Activated T-cell treated with anti-CD3 and anti-CD28 coated beads, Interleukin-2, amount 50 U/mL, for 4 hours (primary cell): ENCODE results near the gene C1orf167. TPM values are rescaled to one million over a fixed set of nuclear protein-coding genes. Genes with fewer than 3 reads are reported as not detected.
"Not testable (repeated sequence)": the region's sequence is repeated elsewhere in the genome, so short reads cannot be mapped to it uniquely, and the experiment has no call there.

Experiments
- ATAC-seq, 2 donors: fragments of 200-7000 bp; cut with Tn5 transposase; one replicate each; pipeline ENCODE4 v1.10.0; 2021
- DNase-seq: peaks from one replicate; pipeline ENCODE4 v3.0.0-alpha.2; 2020
- H3K27me3 Mint-ChIP-seq: one replicate; pipeline ENCODE4 v1.8.0; 2021; ENCODE audit warnings: low read depth, mixed read lengths
- H3K36me3 Mint-ChIP-seq: one replicate; pipeline ENCODE4 v1.8.0; 2022; ENCODE audit warnings: mixed read lengths; ENCODE audit not compliant: insufficient read depth
- H3K4me1 Mint-ChIP-seq: one replicate; pipeline ENCODE4 v1.8.0; 2021; ENCODE audit warnings: low read depth, mixed read lengths
- H3K4me3 Mint-ChIP-seq: one replicate; pipeline ENCODE4 v1.8.0; 2021; ENCODE audit warnings: mild to moderate bottlenecking, moderate library complexity, mixed read lengths
- H3K9me3 Mint-ChIP-seq: one replicate; pipeline ENCODE4 v1.8.0; 2021; ENCODE audit warnings: mixed read lengths
- total RNA-seq, 3 donors: library from RNA; stranded (reverse); gene quantifications; one replicate each; pipeline ENCODE4 v1.2.1, GENCODE V29; 2021

The C1orf167 gene
- total RNA-seq, 3 donors from 2014 or later = not detected

GRCh38 chr1:11802973-11803885 lies 41.2 kb downstream of the C1orf167 start:
- peak; percentile 25 to 38 for ATAC-seq
- Mint-ChIP-seq H3K4me3 (peak overlapping the region; percentile 94), H3K27me3 (no peaks in the 10 kb centered on the region), H3K36me3 (peaks cover 19% of the 10 kb centered on the region), H3K4me1 (peaks cover 52% of the 10 kb centered on the region), H3K9me3 (no peaks in the 10 kb centered on the region)
- DNase-seq = peak; percentile 61

- H3K36me3 Mint-ChIP-seq = peaks cover 16% of the 10 kb centered on the region
- ATAC-seq, DNase-seq, H3K27me3 Mint-ChIP-seq, H3K9me3 Mint-ChIP-seq: not testable (repeated sequence)
- peak overlapping the region; percentile 94 for H3K4me3 Mint-ChIP-seq
- H3K4me1 Mint-ChIP-seq = peaks cover 55% of the 10 kb centered on the region
Measured at GRCh38 chr1:11803924-11804665, 42.1 kb downstream of the C1orf167 start.

DNA sequence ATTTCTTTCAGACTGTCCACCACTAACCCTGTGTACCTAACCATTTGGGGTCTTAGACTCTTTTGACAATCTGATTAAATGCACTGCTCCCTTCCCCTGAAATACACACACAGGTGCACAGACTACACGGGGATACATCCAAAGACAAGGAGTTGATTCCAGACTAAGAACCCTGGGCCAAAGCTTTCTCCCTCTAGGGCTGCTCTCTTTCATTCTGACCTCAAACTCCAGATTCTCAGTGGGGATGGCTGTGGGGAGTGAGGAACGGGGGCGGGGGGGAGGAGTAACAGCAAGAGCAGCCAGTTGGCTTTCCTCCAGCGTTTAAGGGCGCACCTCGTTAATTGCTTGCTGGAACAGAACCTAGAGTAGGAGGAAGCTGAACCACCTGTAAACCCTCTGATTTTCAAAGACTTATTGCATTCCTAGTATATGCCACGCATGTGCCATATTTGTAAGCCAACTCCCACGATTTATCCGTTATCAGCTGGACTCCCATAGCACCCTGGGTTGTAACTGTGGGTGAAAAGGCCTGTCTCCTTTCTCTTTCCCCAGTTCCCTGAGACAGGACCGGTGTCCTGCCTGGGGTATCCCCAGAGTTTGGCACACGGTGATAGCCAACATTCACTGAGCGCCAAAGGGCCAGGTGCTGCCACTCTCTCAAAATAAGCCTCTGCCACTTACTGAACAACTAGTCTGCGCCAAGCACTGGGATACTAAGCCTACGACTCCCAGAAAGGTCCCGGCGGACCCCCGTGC lies 42.9 kb downstream of the C1orf167 start:
- DNase-seq (peak; percentile 30), ATAC-seq (no peak)

GRCh38 chr1:11805422-11806306 lies 43.7 kb downstream of the C1orf167 start, which contains the start of the genes CLCN6 and MTHFR:
Gene CLCN6 (plus strand): TSS chr1:11806191. CDS start chr1:11806263, 72 bp downstream.
Gene MTHFR (minus strand): TSS chr1:11805964. CDS start chr1:11803116, 2,848 bp downstream.
- no peaks in the 10 kb centered on the region for H3K9me3 Mint-ChIP-seq
- H3K27me3 Mint-ChIP-seq = no peaks in the 10 kb centered on the region
- peak within 1 kb of the TSS; percentile 94 for H3K4me3 Mint-ChIP-seq
- ATAC-seq = peak; percentile 92 to 94
- peaks cover 57% of the 10 kb centered on the region for H3K4me1 Mint-ChIP-seq
- peaks cover 10% of the 10 kb centered on the region for H3K36me3 Mint-ChIP-seq
- peak; percentile 96 for DNase-seq

More for the DNA sequence above, 42.9 kb downstream of the C1orf167 start:
- Mint-ChIP-seq H3K4me1 (peaks cover 57% of the 10 kb centered on the region), H3K4me3 (peak overlapping the region; percentile 94), H3K9me3 (no peaks in the 10 kb centered on the region), H3K36me3 (peaks cover 18% of the 10 kb centered on the region), H3K27me3 (no peaks in the 10 kb centered on the region)

GRCh38 chr1:11806307-11806936 lies 44.4 kb downstream of the C1orf167 start:
- peak; percentile 57 to 58 for ATAC-seq
- Mint-ChIP-seq H3K4me3 (peak overlapping the region; percentile 94), H3K9me3 (no peaks in the 10 kb centered on the region), H3K36me3 (peaks cover 4% of the 10 kb centered on the region), H3K4me1 (peaks cover 57% of the 10 kb centered on the region), H3K27me3 (no peaks in the 10 kb centered on the region)
- no peak for DNase-seq

GRCh38 chr1:11807133-11807532 lies 45.1 kb downstream of the C1orf167 start:
- H3K9me3 Mint-ChIP-seq = no peaks in the 10 kb centered on the region
- ATAC-seq (no peak), DNase-seq (no peak)
- no peaks in the 10 kb centered on the region for H3K27me3 Mint-ChIP-seq
- H3K36me3 Mint-ChIP-seq = peaks cover 8% of the 10 kb centered on the region
- peaks cover 54% of the 10 kb centered on the region for H3K4me1 Mint-ChIP-seq
- peak overlapping the region; percentile 94 for H3K4me3 Mint-ChIP-seq

- Mint-ChIP-seq H3K27me3 (no peaks in the 10 kb centered on the region), H3K9me3 (no peaks in the 10 kb centered on the region), H3K4me3 (no peak overlapping the region), H3K36me3 (peaks cover 26% of the 10 kb centered on the region), H3K4me1 (peaks cover 8% of the 10 kb centered on the region)
- DNase-seq = no peak
- ATAC-seq = no peak
Measured at GRCh38 chr1:11813021-11813420, 51.0 kb downstream of the C1orf167 start.

- ATAC-seq (no peak), DNase-seq (no peak)
- Mint-ChIP-seq H3K36me3 (peaks cover 24% of the 10 kb centered on the region), H3K27me3 (no peaks in the 10 kb centered on the region), H3K4me1 (no peaks in the 10 kb centered on the region), H3K4me3 (no peak overlapping the region), H3K9me3 (no peaks in the 10 kb centered on the region)
Measured at GRCh38 chr1:11817192-11817591, 55.2 kb downstream of the C1orf167 start.

- H3K36me3 Mint-ChIP-seq = peaks cover 20% of the 10 kb centered on the region
- H3K4me1 Mint-ChIP-seq = no peaks in the 10 kb centered on the region
- H3K4me3 Mint-ChIP-seq = no peak overlapping the region
- DNase-seq (no peak), ATAC-seq (no peak)
- no peaks in the 10 kb centered on the region for H3K27me3 Mint-ChIP-seq
- no peaks in the 10 kb centered on the region for H3K9me3 Mint-ChIP-seq
Measured at GRCh38 chr1:11822091-11822490, 60.1 kb downstream of the C1orf167 start.

- ATAC-seq (no peak), DNase-seq (no peak)
- Mint-ChIP-seq H3K4me1 (no peaks in the 10 kb centered on the region), H3K4me3 (no peak overlapping the region), H3K9me3 (no peaks in the 10 kb centered on the region), H3K36me3 (peaks cover 24% of the 10 kb centered on the region), H3K27me3 (no peaks in the 10 kb centered on the region)
Measured at GRCh38 chr1:11823366-11824137, 61.6 kb downstream of the C1orf167 start.

DNA sequence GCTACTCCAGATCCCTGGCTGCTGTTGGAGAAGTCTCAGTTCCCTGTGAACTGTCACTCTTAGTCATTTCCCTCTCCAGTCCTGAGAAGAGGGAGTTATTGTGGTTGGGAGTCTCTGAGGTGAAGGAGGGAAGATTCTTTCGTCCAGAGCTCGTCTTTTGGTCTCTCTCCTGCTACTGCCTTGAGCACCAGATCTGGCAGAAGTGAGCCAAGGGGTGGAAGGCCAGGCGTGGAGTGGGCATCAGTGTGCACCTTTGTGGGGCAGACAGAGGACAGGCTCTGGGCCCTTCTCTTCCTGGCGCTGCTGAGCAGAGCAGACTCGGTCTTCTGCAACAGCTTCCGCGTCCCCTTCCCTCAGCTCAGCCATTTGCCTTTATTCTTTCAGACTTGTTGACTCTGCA lies 63.1 kb downstream of the C1orf167 start:
- H3K36me3 Mint-ChIP-seq = peaks cover 24% of the 10 kb centered on the region
- ATAC-seq (no peak), DNase-seq (no peak)
- no peaks in the 10 kb centered on the region for H3K4me1 Mint-ChIP-seq
- no peaks in the 10 kb centered on the region for H3K27me3 Mint-ChIP-seq
- no peaks in the 10 kb centered on the region for H3K9me3 Mint-ChIP-seq
- no peak overlapping the region for H3K4me3 Mint-ChIP-seq

GRCh38 chr1:11826946-11827345 lies 65.0 kb downstream of the C1orf167 start:
- DNase-seq (no peak), ATAC-seq (no peak)
- Mint-ChIP-seq H3K36me3 (peaks cover 23% of the 10 kb centered on the region), H3K27me3 (no peaks in the 10 kb centered on the region), H3K4me3 (no peak overlapping the region), H3K9me3 (no peaks in the 10 kb centered on the region), H3K4me1 (no peaks in the 10 kb centered on the region)
